ENCODE measurements around the gene ATP6V0E1. TPM values are rescaled to one million over a fixed set of nuclear protein-coding genes. Genes with fewer than 3 reads are reported as not detected.

Gene ATP6V0E1
- total RNA-seq, 3 donors from 2014 or later, result 173 to 219 (median 185) TPM

DNA sequence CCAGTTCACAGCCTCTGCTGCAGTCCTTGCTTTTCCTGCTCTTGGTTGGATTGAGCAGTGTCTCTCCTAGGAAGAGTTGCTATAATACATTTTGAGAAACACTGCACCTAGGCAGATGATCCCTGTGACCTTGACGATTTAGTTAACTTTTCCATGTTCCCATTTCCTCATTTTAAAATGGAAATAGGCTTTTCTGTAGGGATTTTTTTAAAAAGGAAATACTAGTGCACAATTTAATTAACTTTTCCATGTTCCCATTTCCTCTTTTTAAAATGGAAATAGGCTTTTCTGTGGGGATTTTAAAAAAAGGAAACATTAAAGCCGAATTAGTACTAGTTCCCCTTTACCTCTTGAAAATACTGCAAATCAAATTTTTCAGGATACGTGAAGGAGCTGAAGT is 4.7 kb downstream of the ATP6V0E1 start:
- H3K4me1 ChIP-seq, result peaks cover 0 to 3% of the 10 kb centered on the region in 2 donors
- H3K27me3 ChIP-seq, result no peaks in the 10 kb centered on the region
- TF ChIP-seq, protein P1, sequence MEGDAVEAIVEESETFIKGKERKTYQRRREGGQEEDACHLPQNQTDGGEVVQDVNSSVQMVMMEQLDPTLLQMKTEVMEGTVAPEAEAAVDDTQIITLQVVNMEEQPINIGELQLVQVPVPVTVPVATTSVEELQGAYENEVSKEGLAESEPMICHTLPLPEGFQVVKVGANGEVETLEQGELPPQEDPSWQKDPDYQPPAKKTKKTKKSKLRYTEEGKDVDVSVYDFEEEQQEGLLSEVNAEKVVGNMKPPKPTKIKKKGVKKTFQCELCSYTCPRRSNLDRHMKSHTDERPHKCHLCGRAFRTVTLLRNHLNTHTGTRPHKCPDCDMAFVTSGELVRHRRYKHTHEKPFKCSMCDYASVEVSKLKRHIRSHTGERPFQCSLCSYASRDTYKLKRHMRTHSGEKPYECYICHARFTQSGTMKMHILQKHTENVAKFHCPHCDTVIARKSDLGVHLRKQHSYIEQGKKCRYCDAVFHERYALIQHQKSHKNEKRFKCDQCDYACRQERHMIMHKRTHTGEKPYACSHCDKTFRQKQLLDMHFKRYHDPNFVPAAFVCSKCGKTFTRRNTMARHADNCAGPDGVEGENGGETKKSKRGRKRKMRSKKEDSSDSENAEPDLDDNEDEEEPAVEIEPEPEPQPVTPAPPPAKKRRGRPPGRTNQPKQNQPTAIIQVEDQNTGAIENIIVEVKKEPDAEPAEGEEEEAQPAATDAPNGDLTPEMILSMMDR (IDR thresholded peaks at IDR 0.05), result no peak
- TF ChIP-seq POLR2A (IDR thresholded peaks at IDR 0.05) (no peak), POLR2AphosphoS5 (IDR thresholded peaks at IDR 0.05) (no peak)
- no peak for DNase-seq (ENCODE audit: low spot score in 2 of 2)
- no peaks in the 10 kb centered on the region for H3K36me3 ChIP-seq
- intact Hi-C loops (cut with DNase I; ENCODE audit: low total_unique reads), result loop anchor here (10.0 kb wide), 1 partner anchor 67 kb away; the partner anchor contains the start of gene CREBRF
- H3K27ac ChIP-seq, result no peak overlapping the region
- H3K9me3 ChIP-seq, result no peaks in the 10 kb centered on the region
- no peak overlapping the region for H3K4me3 ChIP-seq

DNA sequence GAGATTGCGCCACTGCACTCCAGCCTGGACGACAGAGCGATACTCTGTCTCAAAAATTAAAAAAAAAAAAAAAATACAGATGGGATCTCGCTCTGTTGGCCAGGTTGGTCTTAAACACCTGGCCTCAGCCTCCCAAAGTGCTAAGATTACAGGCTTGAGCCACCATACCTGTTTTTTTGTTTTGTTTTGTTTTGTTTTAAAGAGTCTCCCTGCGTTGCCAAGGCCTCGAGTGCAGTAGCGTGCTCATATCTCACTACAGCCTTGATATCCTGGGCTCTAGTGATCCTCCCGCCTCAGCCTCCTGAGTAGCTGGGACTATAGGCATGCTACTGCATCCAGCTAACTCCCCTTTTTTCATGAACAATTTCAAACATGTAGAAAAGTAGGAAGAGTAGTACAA is 7.2 kb downstream of the ATP6V0E1 start:
- no peaks in the 10 kb centered on the region for H3K9me3 ChIP-seq
- H3K27me3 ChIP-seq, result no peaks in the 10 kb centered on the region
- H3K4me1 ChIP-seq, result peaks cover 0 to under 1% of the 10 kb centered on the region in 2 donors
- DNase-seq (ENCODE audit: low spot score in 2 of 2), result no peak
- intact Hi-C loops (cut with DNase I; ENCODE audit: low total_unique reads), result loop anchor here (5.0 kb wide), 1 partner anchor 217 kb away; no protein-coding TSS in a partner anchor
- no peaks in the 10 kb centered on the region for H3K36me3 ChIP-seq
- H3K4me3 ChIP-seq, result no peak overlapping the region
- no peak for TF ChIP-seq POLR2A (IDR thresholded peaks at IDR 0.05)
- TF ChIP-seq POLR2AphosphoS5 (IDR thresholded peaks at IDR 0.05), result no peak
- TF ChIP-seq, protein P1 (IDR thresholded peaks at IDR 0.05), result no peak
- H3K27ac ChIP-seq, result no peak overlapping the region

DNA sequence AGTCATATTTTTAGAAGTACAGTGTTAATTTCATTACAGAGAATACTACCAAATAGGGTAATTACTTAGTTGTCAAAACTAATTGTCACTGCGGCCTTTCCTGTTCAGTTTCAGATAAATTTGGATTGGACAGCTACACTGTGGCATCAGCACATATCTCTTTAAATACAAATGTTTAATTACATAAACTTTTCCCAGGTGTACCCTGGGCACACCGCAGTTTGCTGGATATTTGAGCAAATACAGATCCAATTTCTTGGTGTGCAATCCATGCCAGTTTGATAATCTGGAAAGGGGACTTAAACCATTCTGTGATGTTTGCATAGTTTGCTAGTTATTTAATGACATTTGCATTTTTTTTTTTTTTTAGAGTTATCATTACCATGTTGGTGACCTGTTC is 10.8 kb downstream of the ATP6V0E1 start:
- no peak overlapping the region for H3K4me3 ChIP-seq
- H3K27ac ChIP-seq, result no peak overlapping the region
- no peaks in the 10 kb centered on the region for H3K27me3 ChIP-seq
- no peak for DNase-seq (ENCODE audit: low spot score in 2 of 2)
- no peaks in the 10 kb centered on the region for H3K36me3 ChIP-seq
- TF ChIP-seq, protein P1 (IDR thresholded peaks at IDR 0.05), result no peak
- no peak for TF ChIP-seq POLR2AphosphoS5 (IDR thresholded peaks at IDR 0.05)
- no peak for TF ChIP-seq POLR2A (IDR thresholded peaks at IDR 0.05)
- no peaks in the 10 kb centered on the region for H3K9me3 ChIP-seq
- H3K4me1 ChIP-seq, result no peaks in the 10 kb centered on the region
- intact Hi-C loops (cut with DNase I; ENCODE audit: low total_unique reads), result loop anchor here (5.0 kb wide), 1 partner anchor 213 kb away; no protein-coding TSS in a partner anchor

DNA sequence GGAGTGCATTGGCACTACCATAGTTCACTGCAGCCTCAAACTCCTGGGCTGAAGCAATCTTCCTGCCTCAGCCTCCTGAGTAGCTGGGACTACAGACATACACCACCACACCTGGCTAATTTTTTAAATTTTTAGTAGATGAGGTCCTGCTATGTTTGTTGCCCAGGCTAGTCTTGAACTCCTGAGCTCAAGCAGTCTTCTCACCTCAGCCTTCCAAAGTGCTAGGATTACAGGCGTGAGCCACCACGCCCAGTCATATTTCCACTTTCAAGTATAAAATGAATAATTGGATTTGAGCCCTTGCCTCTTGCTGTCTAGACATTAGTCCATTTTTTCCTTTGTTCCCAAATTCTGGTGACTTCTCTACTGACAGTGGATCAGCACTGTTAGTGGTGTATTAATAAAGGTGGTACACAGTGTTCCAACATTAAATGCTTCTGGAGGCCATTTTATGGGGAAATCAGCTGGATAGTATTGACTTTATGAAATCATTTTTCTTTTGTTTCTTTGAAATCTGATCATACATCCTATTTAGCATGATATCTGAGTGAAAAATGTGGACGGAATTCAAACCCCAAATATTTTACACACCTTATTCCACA is 15.9 kb downstream of the ATP6V0E1 start:
- intact Hi-C loops (cut with DNase I; ENCODE audit: low total_unique reads), result no loop called here
- Histone ChIP-seq H3K36me3 (no peaks in the 10 kb centered on the region), H3K9me3 (no peaks in the 10 kb centered on the region), H3K27me3 (no peaks in the 10 kb centered on the region), H3K4me1 (no peaks in the 10 kb centered on the region), H3K27ac (no peak overlapping the region), H3K4me3 (no peak overlapping the region)
- TF ChIP-seq POLR2AphosphoS5 (IDR thresholded peaks at IDR 0.05), result no peak
- TF ChIP-seq, protein P1 (IDR thresholded peaks at IDR 0.05), result no peak
- no peak for TF ChIP-seq POLR2A (IDR thresholded peaks at IDR 0.05)
- no peak for DNase-seq (ENCODE audit: low spot score in 2 of 2)

DNA sequence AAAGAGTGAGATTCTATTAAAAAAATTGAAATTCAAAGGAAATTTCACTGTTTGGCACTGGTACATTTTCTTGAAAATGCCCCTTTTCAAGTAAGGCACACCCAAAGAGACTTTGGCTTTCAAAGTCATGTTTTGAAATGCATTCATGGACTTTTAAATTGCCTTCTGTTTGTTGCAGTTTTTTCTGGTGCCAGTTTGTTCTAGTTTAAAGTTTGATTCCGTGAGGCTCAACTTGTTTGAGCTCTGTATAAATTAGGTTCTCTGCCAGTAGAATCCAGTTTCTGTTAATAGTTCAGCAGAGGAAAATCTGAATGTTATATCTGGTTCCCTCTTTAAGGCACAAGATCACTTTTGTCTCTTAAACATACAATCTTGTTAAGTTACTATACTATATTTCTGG is 16.4 kb downstream of the ATP6V0E1 start:
- Histone ChIP-seq H3K4me1 (no peaks in the 10 kb centered on the region), H3K27ac (no peak overlapping the region)
- TF ChIP-seq, protein P1 (IDR thresholded peaks at IDR 0.05), result no peak
- no peak for TF ChIP-seq POLR2A (IDR thresholded peaks at IDR 0.05)
- TF ChIP-seq POLR2AphosphoS5 (IDR thresholded peaks at IDR 0.05), result no peak

More for the DNA sequence above, 16.4 kb downstream of the ATP6V0E1 start:
- Histone ChIP-seq H3K4me3 (no peak overlapping the region), H3K9me3 (no peaks in the 10 kb centered on the region), H3K36me3 (no peaks in the 10 kb centered on the region), H3K27me3 (no peaks in the 10 kb centered on the region)
- intact Hi-C loops (cut with DNase I; ENCODE audit: low total_unique reads), result no loop called here
- DNase-seq (ENCODE audit: low spot score in 2 of 2), result no peak

All from breast epithelium (tissue), 4 donors.